Ascending aorta (tissue), 2 donors: Measurements from ENCODE around the gene GART. TPM values are rescaled to one million over a fixed set of nuclear protein-coding genes. Genes with fewer than 3 reads are reported as not detected.

ENCODE experiments used
- DNase-seq, 2 donors: peaks; one replicate each; pipeline ENCODE4 v3.0.0-alpha.2; 2019; ENCODE audit warnings: low spot score in 2 of 2
- H3K27ac ChIP-seq, 2 donors: fragments of 200-600 bp; sonication (generic); one replicate each; pipeline ENCODE4 v1.5.1; 2016 to 2017; ENCODE audit warnings: mild to moderate bottlenecking in 1 of 2
- H3K27me3 ChIP-seq: fragments of 200-600 bp; sonication (generic); one replicate; pipeline ENCODE4 v1.5.1; 2017
- H3K36me3 ChIP-seq, 2 donors: fragments of 200-600 bp; sonication (generic); one replicate each; pipeline ENCODE4 v1.5.1; 2016
- H3K4me1 ChIP-seq, 2 donors: fragments of 200-600 bp; sonication (generic); one replicate each; pipeline ENCODE4 v1.5.1; 2016 to 2017; ENCODE audit warnings: mild to moderate bottlenecking in 1 of 2
- H3K4me3 ChIP-seq, 2 donors: fragments of 200-600 bp; sonication (generic); one replicate each; pipeline ENCODE4 v1.5.1; 2016 to 2017; ENCODE audit warnings: mild to moderate bottlenecking in 1 of 2
- H3K9me3 ChIP-seq, 2 donors: fragments of 200-600 bp; sonication (generic); one replicate each; pipeline ENCODE4 v1.5.1; 2016
- intact Hi-C: fragments of 100-400 bp; cut with DNase I; formaldehyde crosslinking; loops from one replicate; pipeline ENCODE4 v1.15.1; 2023
- total RNA-seq: library from RNA; depleted of rRNA; stranded (reverse); fragments of >200 nt; gene quantifications from one replicate; pipeline ENCODE4 v1.1.0, GENCODE V29; 2016
- TF ChIP-seq, protein P1 (sequence below), 3 experiments: fragments of 200-600 bp in 2 of 3; fragments of 450-650 bp in 1 of 3; sonication (generic) in 2 of 3; IDR thresholded peaks; one replicate each; pipeline ENCODE4 v1.5.1; 2016 to 2019; ENCODE audit warnings: antibody characterized with exemption in 3 of 3, mild to moderate bottlenecking in 1 of 3, moderate library complexity in 1 of 3

GART gene
- total RNA-seq, 1 donor from 2014 or later: 22.4 TPM

DNA sequence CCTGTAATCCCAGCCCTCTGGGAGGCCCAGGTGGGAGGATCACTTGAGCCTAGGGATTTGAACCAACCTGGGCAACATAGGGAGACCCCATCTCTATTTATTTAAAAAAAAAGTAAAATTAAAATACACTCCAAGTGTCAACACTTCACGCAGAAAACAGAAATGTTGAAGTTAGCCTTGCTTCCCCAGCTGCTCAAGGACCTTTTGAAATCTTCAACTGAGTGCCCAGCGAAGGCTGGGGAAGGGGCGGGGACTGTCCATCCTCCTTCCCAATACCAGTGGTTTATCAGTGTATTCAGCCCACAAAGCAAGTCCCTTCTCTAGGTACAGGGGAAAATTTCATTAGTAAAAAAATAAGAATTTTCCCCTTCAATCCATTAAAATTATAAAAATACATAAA is 48.2 kb downstream of the GART start:
- Histone ChIP-seq H3K27ac (no peak overlapping the region), H3K27me3 (no peaks in the 10 kb centered on the region), H3K36me3 (no peaks in the 10 kb centered on the region), H3K9me3 (no peaks in the 10 kb centered on the region), H3K4me1 (no peaks in the 10 kb centered on the region), H3K4me3 (no peak overlapping the region)
- intact Hi-C loops: loop anchor here (5.0 kb wide), 1 partner anchor 94 kb away; the partner anchor contains the start of gene DONSON
- no peak for DNase-seq
- TF ChIP-seq, protein P1, sequence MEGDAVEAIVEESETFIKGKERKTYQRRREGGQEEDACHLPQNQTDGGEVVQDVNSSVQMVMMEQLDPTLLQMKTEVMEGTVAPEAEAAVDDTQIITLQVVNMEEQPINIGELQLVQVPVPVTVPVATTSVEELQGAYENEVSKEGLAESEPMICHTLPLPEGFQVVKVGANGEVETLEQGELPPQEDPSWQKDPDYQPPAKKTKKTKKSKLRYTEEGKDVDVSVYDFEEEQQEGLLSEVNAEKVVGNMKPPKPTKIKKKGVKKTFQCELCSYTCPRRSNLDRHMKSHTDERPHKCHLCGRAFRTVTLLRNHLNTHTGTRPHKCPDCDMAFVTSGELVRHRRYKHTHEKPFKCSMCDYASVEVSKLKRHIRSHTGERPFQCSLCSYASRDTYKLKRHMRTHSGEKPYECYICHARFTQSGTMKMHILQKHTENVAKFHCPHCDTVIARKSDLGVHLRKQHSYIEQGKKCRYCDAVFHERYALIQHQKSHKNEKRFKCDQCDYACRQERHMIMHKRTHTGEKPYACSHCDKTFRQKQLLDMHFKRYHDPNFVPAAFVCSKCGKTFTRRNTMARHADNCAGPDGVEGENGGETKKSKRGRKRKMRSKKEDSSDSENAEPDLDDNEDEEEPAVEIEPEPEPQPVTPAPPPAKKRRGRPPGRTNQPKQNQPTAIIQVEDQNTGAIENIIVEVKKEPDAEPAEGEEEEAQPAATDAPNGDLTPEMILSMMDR (IDR thresholded peaks at IDR 0.05): no peak

DNA sequence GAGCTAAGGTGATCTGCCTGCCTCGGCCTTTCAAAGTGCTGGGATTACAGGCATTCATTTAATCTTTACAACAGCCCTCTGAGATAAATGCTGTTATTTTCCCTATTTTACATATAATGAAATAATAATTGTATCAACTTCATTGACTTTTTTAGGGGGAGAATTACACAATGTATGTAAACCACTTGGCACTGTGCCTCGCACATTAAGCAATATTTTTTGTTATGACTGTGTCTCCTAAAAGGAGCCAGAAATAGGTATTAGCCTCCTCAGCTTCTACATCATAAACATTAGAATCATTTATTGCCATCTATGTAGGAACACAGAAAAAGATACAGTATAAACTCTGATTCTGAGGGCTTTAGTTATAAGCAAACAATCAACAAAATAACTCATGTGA is 49.3 kb downstream of the GART start:
- H3K4me3 ChIP-seq: no peak overlapping the region
- H3K36me3 ChIP-seq: no peaks in the 10 kb centered on the region
- no peaks in the 10 kb centered on the region for H3K9me3 ChIP-seq
- no peak overlapping the region for H3K27ac ChIP-seq
- no peak for DNase-seq
- intact Hi-C loops: loop anchor here (5.0 kb wide), 1 partner anchor 95 kb away; the partner anchor contains the start of gene DONSON
- TF ChIP-seq, protein P1 (IDR thresholded peaks at IDR 0.05): no peak
- H3K27me3 ChIP-seq: no peaks in the 10 kb centered on the region
- H3K4me1 ChIP-seq: no peaks in the 10 kb centered on the region

DNA sequence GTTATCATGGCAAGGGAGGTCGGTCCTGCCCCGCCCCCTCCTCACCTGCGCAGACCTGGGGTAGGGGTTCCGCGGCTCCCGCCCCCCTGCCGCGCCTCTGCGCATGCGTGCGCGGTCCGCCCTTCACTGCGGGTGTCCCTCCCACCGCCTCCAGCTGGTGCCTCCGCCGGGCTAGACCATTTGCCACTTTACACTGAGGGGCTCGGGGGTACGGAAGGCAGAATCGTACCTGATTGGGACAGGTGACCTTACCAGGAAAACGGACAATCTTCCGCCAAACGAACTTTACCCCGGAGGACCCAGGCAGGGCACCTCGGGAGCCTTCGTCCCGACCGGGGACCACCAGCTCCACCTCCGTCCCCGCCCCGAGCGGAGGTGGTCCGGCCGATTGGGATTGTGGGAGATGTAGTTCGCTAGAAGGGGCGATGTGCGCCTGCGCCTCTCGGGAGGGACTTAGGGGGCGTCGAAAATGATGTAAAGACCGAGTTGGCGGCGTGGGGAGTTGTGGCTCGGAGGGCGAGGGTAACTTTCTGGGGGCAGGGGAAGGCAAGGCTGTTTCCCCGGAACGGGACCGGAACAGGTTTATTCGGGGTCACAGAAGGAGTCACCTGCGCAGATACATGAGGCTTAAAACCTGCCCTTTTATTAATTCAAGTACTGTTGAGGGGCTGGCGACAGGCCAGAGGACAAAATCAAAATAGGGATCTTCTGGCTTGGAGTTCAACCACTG is 50.4 kb downstream of the GART start, which contains the start of gene DNAJC28:
Gene DNAJC28 (minus strand): TSS at position 344 of the 730 bp plus-strand sequence. CDS start 2,323 bp downstream, outside the sequence.
- TF ChIP-seq, protein P1 (IDR thresholded peaks at IDR 0.05): no peak
- peak; percentile 81 to 97 for DNase-seq
- Histone ChIP-seq H3K9me3 (no peaks in the 10 kb centered on the region), H3K36me3 (no peaks in the 10 kb centered on the region), H3K4me1 (no peaks in the 10 kb centered on the region), H3K4me3 (peak within 1 kb of the TSS; percentile 69 to 75), H3K27ac (peak within 1 kb of the TSS; percentile 72 to 79), H3K27me3 (no peaks in the 10 kb centered on the region)
- intact Hi-C loops: loop anchor here (1.0 to 5.0 kb wide), 2 partner anchors 12 to 96 kb away; partner anchors contain the start of genes DONSON and TMEM50B

DNA sequence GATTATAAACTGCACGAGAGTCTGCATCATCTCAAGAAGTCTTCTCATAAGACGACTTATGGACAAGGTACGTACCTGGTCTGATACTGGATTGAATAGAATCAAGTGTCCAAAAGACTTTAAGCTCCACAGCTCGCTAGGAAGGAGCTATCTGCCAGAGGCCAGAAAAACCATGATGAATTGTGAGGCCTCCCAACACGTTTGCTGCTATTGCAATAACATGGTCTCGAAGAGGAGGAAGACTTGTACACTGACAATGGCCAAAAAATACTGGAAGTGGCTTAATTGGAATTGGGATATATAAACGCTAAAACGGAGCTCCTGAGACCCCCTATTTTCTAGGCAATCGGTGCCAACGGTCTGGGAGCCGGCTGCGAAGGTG is 50.9 kb downstream of the GART start:
- Histone ChIP-seq H3K27ac (peak overlapping the region; percentile 72 to 79), H3K27me3 (no peaks in the 10 kb centered on the region), H3K36me3 (no peaks in the 10 kb centered on the region), H3K4me1 (no peaks in the 10 kb centered on the region), H3K4me3 (peak overlapping the region; percentile 69 to 75), H3K9me3 (no peaks in the 10 kb centered on the region)
- DNase-seq: no peak
- intact Hi-C loops: loop anchor here (1.0 to 5.0 kb wide), 2 partner anchors 12 to 96 kb away; partner anchors contain the start of genes DONSON and TMEM50B
- TF ChIP-seq, protein P1 (IDR thresholded peaks at IDR 0.05): no peak

DNA sequence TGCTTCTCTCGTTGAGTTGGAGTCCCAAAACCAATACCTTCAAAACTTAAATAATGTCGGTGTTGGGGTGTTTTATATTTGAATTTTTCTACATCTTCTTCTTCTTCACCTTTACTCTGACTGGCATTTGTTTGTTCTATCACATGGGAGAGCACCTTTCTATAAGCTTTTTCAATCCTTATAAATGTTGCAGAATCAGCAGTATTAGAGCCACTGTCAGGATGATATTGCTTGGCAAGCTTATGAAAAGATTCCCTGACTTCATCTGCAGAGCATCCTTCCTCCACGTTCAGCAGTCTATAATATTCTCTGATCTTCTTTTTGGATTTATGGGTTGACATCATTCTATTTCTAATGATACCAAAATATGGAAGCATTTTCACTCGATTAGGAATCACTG is 53.0 kb downstream of the GART start:
- Histone ChIP-seq H3K4me3 (no peak overlapping the region), H3K4me1 (no peaks in the 10 kb centered on the region), H3K27ac (no peak overlapping the region), H3K36me3 (no peaks in the 10 kb centered on the region), H3K27me3 (no peaks in the 10 kb centered on the region), H3K9me3 (no peaks in the 10 kb centered on the region)
- intact Hi-C loops: no loop called here
- TF ChIP-seq, protein P1 (IDR thresholded peaks at IDR 0.05): no peak
- no peak for DNase-seq
